Mesenteric fat pad (tissue), 1 donor: ENCODE measurements around the gene SLC1A1. TPM values are rescaled to one million over a fixed set of nuclear protein-coding genes. Genes with fewer than 3 reads are reported as not detected.
"Not testable (repeated sequence)": the region's sequence is repeated elsewhere in the genome, so short reads cannot be mapped to it uniquely, and the experiment has no call there.

ENCODE experiments used
- DNase-seq: peaks from one replicate; pipeline ENCODE4 v3.0.0-alpha.2; 2020; ENCODE audit warnings: low spot score
- total RNA-seq: library from RNA; stranded (reverse); fragmentation: NEBNext Ultra II Directional; extraction: Animal tissue kit (Norgen Biotek cat#: 25700); gene quantifications from one replicate; pipeline ENCODE4 v1.2.1, GENCODE V29; 2021
- donor health status: DM: yes; HTN: yes; CAD: no.

Gene SLC1A1
- total RNA-seq, 1 donor from 2014 or later = 8.2 TPM

GRCh38 chr9:4575997-4576396 lies 85.7 kb downstream of the SLC1A1 start:
- DNase-seq = no peak

DNA sequence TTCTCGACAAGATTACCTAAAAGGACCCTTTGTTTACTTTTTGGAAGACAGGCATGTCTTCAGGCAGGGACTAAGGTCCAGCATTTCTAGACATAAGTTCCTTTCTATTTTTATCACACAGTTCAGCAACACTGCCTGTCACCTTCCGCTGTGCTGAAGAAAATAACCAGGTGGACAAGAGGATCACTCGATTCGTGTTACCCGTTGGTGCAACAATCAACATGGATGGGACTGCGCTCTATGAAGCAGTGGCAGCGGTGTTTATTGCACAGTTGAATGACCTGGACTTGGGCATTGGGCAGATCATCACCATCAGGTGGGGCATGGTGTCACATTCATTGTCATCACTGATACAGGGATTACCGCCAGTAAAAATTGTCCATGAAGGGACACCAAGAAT lies 86.2 kb downstream of the SLC1A1 start:
- no peak for DNase-seq

GRCh38 chr9:4579001-4579400 lies 88.7 kb downstream of the SLC1A1 start:
- DNase-seq = no peak

- no peak for DNase-seq
These were observed 90.9 kb downstream of the SLC1A1 start for GRCh38 chr9:4581035-4581760.

DNA sequence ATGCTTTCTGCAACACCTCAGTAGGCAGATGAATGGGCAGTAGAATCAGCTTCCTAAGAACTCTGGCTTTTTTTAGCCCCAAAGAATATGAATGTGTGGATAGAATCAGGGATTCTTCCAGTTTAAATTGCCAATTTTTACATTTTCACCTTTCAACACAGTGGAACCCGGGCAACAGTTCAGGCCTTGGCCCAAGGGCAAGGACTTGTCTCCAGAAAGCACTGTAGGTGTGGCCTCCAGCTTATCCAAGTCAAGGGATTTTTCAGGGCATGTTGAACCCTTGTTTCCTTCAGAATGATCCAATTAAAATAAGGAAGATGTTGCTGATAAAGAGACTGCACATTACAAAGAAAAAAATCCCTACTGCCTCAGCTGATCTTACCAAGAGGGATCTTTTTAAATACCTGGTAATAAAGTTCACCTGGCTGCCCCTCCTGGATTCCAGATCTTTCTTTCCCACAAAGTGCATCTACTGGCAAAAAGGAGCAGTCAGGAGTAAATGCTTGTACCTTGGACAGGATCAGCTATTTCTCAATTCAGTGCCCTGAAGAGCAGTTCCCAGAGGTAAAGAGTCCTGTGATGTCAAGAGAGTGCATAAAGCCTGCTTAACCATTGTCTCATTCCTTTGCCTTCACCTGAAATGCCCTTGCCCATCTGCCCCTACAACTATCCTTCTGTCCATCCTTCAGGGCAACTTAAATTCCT lies 91.7 kb downstream of the SLC1A1 start:
- no peak for DNase-seq

- DNase-seq = no peak
These were observed 92.7 kb downstream of the SLC1A1 start for GRCh38 chr9:4583001-4583400.

GRCh38 chr9:4584636-4585035 lies 94.4 kb downstream of the SLC1A1 start:
- DNase-seq = no peak

- DNase-seq = no peak
These were observed 94.9 kb downstream of the SLC1A1 start for GRCh38 chr9:4585135-4585534.

- no peak for DNase-seq
These were observed 98.5 kb downstream of the SLC1A1 start for GRCh38 chr9:4588721-4589120.

GRCh38 chr9:4590430-4591122 lies 100.3 kb downstream of the SLC1A1 start:
- DNase-seq = no peak

DNA sequence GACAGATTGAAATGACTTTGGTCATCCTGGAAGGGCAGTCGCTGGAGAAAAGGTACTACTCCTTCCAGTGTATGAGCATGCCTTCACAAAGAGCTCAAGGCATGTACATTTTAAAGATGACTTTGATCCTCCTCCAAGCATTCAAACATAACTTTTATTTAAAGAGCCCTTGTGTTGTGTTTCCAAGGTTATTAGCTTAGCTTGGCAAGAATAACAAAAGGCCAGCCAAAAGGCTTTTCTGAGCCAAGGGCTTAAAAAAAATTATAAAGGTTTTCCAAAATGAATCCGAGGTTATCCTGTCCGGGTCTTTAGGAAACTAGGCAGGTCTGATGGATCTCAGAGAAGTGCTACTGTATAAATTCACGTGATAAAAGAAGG lies 100.8 kb downstream of the SLC1A1 start:
- no peak for DNase-seq

DNA sequence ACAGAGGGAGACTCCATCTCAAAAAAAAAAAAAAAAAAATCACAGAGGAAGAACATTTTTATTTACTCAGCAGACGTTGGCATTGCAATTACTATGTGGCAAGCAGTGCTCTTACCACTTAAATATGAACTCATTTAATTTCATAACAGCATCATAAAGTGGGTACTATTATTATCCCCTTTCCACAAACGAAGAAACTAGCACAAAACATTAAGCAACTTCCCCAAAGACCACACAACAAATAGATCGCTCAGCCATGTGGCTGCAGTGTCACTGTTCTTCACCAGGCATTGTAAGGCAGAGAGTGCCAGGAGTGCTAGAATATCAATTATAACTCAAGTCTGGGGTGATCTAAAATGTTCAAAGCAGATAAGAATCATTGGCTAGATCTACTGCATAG lies 102.0 kb downstream of the SLC1A1 start:
- DNase-seq = no peak

DNA sequence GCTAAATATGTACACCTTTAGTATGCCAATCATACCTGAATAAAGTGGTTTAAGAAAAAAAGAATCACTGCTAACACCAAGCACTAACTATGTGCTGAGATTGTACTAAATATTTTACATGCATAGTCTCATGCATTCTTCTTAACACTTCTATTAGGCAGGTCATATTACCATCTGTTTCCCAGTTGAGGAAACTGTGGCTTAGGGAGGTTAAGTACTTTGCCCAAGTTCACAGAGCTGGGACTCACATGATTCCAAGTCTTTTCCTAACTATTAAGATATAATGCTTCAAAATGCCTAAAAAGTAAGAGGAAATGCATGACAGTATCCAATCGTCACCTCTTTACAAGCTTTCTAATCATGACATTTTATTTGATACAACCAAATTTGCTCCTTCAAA lies 102.6 kb downstream of the SLC1A1 start:
- DNase-seq = no peak

DNA sequence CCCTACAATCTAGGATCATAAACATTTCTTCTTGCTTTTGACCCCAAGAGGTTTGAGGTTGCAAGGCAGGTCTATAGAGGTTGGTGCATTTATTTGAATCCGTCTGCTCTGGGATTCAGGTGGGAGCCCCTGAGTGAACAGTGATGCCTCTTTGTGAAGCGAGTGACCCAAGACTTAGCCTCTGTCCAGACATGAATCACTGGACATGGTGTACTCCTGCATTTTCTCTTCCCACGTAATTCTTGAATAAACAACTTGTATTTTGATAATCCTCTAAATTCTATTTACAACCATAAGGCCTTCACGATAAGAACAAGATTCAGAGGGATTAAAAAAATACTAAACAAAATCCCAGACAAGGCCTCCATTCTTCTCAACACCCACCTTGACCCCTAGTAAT lies 104.3 kb downstream of the SLC1A1 start:
- DNase-seq = no peak

- DNase-seq = no peak
These were observed 104.7 kb downstream of the SLC1A1 start for GRCh38 chr9:4594994-4595393.

DNA sequence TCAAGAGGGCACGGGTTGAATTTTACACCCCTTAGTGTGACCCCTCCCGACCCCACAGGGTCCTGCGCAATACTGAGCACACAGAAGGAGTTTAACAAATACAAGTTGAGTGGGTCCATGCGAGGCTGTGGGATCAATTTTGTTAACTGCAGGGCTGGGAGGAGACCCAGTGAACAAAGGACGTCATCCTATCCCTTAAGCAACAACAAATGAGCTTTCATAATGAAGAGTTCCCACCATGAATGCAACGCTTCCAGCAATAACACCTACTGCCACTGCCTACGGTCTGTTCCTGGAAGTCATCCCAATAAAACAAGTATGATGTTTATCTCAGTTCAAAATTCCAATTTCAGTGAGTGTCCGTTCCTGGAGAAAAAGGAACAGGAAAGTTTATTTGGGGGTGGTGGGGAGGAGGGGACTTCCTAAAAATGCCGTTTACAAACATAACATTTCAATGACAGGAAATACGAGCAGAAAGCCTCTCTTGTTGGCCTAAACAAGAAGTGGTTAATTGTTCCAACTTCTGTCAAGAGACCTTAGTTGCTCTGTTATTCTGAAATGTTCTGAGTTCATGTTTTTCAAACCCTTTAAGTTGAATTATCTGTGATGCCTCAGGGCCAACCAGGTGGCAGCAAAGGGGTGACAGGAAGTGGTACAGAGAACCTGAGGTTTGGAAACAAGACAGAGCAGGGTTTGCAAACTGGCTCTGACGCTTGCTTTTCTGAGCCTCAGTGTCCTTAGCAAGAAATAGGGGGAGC lies 106.1 kb downstream of the SLC1A1 start:
- no peak for DNase-seq

- no peak for DNase-seq
These were observed 110.1 kb downstream of the SLC1A1 start for GRCh38 chr9:4600368-4600767.

GRCh38 chr9:4603830-4604229 lies 113.6 kb downstream of the SLC1A1 start:
- DNase-seq = no peak

GRCh38 chr9:4604678-4605095 lies 114.4 kb downstream of the SLC1A1 start:
- DNase-seq = no peak

DNA sequence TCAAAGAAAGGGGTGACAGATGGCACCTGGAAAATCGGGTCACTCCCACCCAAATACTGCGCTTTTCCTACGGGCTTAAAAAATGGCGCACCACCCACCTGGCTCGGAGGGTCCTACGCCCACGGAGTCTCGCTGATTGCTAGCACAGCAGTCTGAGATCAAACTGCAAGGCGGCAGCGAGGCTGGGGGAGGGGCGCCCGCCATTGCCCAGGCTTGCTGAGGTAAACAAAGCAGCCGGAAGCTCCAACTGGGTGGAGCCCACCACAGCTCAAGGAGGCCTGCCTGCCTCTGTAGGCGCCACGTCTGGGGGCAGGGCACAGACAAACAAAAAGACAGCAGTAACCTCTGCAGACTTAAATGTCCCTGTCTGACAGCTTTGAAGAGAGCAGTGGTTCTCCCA lies 115.8 kb downstream of the SLC1A1 start:
- not testable (repeated sequence) for DNase-seq

DNA sequence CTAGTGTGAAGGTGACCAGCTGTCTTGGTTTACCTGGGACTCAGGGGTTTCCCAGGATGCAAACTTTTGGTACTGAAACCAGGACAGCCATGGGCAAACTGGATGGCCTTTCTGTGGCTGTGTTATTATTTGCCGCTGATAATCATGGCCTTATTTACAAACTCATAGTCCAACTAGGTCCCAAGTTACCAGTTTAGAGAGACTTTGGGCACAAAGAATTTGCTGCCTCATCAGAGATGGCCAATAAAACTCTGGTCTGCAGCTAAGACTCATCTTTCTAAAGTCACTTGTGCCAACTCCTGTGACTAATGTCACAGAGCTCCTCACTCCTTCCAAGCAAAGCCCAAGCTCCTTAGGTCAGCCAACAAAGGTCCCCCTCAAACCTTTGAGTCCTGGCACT lies 124.4 kb downstream of the SLC1A1 start:
- DNase-seq = no peak

GRCh38 chr9:4615251-4615650 lies 125.0 kb downstream of the SLC1A1 start:
- no peak for DNase-seq
